ENCODE measurements around the gene CNPY3.
"Not testable (repeated sequence)": the region's sequence is repeated elsewhere in the genome, so short reads cannot be mapped to it uniquely, and the experiment has no call there.

CNPY3 gene

DNA sequence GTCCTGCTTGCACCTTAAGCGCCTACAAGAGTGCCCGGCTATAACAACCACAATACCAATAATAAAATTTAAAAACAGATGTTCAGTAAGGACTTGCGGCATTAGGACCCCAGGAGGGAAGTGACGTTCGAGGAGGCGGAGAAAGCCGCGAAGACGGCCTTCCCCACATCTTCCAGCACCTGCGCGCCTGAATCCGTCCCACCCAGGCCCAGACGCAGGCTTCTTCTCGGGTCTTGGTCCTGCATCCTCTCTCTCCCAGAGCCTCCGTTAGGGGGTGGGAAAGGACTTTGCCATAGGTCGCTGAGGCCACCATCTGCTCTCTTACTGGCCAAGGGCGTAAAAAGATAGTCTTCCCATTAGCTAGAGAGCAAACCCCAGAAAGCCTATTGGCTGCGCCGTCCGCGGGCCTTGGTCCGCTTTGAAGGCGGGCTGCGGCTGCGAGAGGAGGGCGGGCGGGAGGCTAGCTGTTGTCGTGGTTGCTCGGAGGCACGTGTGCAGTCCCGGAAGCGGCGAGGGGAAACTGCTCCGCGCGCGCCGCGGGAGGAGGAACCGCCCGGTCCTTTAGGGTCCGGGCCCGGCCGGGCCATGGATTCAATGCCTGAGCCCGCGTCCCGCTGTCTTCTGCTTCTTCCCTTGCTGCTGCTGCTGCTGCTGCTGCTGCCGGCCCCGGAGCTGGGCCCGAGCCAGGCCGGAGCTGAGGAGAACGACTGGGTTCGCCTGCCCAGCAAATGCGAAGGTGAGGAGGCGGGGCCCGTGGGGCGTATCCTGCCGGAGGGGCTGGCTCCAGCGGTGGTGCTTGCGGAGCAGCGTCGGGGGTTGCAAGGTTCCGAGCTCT is at the start of gene CNPY3:
TSS of gene CNPY3 (plus strand) at position 495 of the 835 bp plus-strand sequence. CDS start at position 586, 91 bp downstream.
- DNase-seq: peak; percentile 99

DNA sequence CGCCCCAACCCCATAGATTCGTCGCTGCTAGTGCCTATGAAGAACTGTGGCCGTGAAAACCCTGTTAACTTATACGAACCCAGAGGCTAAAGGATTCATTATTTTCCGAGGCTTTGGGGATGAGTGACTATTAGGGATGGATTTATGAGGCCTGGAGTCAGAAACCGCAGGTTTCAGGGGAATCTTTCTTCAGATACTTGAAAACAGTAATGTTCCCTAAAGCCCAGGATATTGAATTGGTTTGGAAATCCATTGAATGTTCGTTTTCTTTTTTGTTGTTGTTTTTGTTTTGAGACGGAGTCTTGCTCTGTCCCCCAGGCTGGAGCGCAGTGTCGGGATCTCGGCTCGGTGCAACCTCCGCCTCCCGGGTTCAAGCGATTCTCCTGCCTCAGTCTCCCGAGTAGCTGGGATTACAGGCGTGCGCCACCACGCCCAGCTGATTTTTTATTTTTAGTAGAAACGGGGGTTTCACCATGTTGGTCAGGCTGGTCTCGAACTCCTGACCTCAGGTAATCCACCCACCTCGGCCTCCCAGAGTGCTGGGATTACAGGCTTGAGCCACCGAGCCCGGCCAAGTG is 49.0 kb upstream of the CNPY3 start:
- not testable (repeated sequence) for DNase-seq

- not testable (repeated sequence) for DNase-seq
These were observed 48.4 kb upstream of the CNPY3 start for GRCh38 chr6:42880871-42881270.

DNA sequence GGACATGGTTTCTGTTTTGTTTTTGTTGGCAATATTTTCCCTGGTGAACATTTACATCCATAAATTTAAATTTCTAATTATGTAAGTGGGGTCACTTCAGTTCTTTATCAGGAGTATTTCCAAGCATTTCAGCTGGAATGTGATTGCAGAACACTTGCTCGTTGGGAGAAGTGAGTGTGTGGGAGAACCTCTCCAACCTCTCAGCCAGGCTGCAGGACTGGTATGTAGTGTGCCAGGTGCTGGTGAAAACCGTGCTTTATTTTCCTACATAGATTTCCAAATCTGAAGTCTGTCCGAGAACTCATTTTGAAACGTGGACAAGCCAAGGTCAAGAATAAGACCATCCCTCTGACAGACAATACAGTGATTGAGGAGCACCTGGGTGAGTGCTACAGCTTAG is 43.6 kb upstream of the CNPY3 start:
- DNase-seq: no peak

DNA sequence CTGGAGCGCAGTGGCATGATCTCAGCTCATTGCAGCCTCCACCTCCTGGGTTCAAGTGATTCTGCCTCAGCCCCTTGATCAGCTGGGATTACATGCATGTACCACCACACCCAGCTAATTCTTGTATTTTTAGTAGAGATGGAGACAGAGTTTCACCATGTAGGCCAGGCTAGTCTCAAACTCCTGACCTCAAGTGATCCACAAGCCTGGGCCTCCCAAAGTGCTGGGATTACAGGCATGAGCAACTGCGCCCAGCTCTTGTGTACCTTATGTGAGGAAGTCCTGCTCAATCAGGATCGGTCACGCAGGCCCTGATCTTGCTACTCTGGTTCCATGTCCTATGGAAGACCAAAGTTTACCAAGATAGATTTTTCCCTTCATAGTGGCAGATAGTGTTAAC is 41.1 kb upstream of the CNPY3 start:
- not testable (repeated sequence) for DNase-seq

- no peak for DNase-seq
These were observed 39.5 kb upstream of the CNPY3 start for GRCh38 chr6:42889815-42890214.

- peak; percentile 98 for DNase-seq
These were observed 38.7 kb upstream of the CNPY3 start for GRCh38 chr6:42890311-42891198.

DNA sequence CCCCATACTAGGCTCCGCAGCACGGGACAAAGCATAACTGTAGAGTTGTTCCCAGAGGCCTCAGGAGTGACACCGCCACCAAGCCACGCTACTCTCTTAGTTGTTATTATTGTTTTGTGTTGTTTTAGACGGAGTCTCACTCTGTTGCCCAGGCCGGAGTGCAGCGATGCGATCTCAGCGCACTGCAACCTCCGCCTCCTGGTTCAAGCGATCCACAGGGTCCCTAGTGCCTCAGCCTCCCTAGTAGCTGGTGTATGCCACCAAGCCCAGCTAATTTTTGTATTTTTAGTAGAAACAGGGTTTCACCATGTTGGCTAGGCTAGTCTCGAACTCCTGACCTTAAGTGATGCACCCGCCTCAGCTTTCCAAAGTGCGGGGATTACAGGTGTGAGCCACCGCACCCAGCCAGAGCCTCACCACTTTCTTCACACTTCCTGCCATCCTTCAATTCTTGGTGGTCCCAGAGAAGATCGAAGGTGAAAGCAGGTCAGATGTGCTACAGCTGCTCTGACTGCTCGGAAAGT is 38.0 kb upstream of the CNPY3 start:
- no peak for DNase-seq

- DNase-seq: not testable (repeated sequence)
These were observed 35.0 kb upstream of the CNPY3 start for GRCh38 chr6:42894041-42894828.

GRCh38 chr6:42896178-42896719 is 33.0 kb upstream of the CNPY3 start:
- DNase-seq: no peak

DNA sequence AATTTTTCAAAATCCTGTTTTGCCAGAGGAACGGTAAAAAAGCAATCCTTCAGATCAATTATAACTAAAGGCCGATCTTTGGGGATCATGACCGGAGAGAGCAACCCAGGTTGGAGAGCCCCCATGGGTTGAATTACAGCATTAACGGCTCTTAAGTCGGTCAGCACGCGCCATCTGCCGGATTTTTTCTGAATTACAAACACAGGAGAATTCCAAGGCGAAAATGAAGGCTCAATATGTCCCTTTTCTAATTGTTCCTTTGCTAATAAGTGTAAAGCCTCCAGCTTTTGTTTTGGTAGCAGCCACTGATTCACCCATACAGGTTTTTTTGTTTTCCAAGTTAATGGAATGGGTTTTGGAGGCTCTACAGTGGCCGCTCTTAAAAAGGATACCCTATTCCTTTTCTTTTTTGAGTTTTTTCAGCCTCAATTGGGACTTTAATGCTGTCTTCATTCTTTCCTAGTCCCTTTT is 30.4 kb upstream of the CNPY3 start:
- peak; percentile 74 for DNase-seq

- DNase-seq: no peak
These were observed 29.4 kb upstream of the CNPY3 start for GRCh38 chr6:42899871-42900270.

GRCh38 chr6:42901538-42901957 is 27.7 kb upstream of the CNPY3 start:
- DNase-seq: peak; percentile 87

- not testable (repeated sequence) for DNase-seq
These were observed 26.6 kb upstream of the CNPY3 start for GRCh38 chr6:42902429-42903263.

DNA sequence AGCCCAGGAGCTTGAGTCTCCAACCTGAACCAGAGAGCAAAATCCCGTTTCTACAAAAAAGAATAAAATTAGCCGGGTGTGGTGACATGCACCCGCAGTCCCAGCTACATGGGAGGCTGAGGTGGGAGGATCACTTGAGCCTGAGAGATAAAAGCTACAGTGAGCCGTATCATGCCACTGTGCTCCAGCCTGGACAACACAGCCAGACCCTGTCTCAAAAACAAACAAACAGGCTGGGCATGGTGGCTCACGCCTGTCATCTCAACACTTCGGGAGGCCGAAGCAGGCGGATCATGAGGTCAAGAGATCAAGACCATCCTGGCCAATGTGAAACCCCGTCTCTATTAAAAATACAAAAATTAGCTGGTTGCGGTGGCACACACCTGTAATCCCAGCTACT is 24.8 kb upstream of the CNPY3 start:
- DNase-seq: no peak

GRCh38 chr6:42907336-42907735 is 21.9 kb upstream of the CNPY3 start:
- no peak for DNase-seq

GRCh38 chr6:42909835-42910234 is 19.4 kb upstream of the CNPY3 start:
- no peak for DNase-seq

GRCh38 chr6:42911171-42912021 is 17.9 kb upstream of the CNPY3 start:
- DNase-seq: no peak

DNA sequence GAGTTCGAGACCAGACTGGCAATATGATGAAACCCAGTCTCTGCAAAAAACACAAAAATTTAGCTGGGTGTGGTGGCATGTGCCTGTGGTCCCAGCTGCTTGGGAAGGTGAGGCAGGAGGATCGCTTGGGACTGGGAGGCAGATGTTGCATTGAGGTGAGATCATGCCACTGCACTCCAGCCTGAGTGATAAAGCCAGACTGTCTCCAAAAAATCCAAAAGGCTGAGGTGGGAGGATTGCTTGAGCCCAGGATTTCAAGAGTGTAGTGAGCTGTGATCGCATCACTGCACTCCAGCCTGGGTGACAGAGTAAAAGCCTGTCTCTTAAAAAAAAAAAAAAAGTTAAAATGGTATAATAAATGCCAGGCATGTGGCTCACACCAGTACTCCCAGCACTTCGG is 14.7 kb upstream of the CNPY3 start:
- no peak for DNase-seq

- no peak for DNase-seq
These were observed 13.5 kb upstream of the CNPY3 start, which contains the start of gene PTCRA for GRCh38 chr6:42915732-42916131. TSS of gene PTCRA (plus strand) at chr6:42916053. CDS start at chr6:42916070, 17 bp downstream.

Measured in EL (cell line).